HG02943 (cell line): ENCODE measurements around the gene SLC11A2.
A peak's percentile ranks its signal among the peaks of the same experiment; 100 is the strongest.

ENCODE experiments used
- ATAC-seq: cut with Tn5 transposase; IDR thresholded peaks from one replicate; pipeline ENCODE4 v1.9.1; 2021; ENCODE audit warnings: mild to moderate bottlenecking, low read depth, moderate library complexity; ENCODE audit not compliant: unreplicated experiment

Gene SLC11A2

DNA sequence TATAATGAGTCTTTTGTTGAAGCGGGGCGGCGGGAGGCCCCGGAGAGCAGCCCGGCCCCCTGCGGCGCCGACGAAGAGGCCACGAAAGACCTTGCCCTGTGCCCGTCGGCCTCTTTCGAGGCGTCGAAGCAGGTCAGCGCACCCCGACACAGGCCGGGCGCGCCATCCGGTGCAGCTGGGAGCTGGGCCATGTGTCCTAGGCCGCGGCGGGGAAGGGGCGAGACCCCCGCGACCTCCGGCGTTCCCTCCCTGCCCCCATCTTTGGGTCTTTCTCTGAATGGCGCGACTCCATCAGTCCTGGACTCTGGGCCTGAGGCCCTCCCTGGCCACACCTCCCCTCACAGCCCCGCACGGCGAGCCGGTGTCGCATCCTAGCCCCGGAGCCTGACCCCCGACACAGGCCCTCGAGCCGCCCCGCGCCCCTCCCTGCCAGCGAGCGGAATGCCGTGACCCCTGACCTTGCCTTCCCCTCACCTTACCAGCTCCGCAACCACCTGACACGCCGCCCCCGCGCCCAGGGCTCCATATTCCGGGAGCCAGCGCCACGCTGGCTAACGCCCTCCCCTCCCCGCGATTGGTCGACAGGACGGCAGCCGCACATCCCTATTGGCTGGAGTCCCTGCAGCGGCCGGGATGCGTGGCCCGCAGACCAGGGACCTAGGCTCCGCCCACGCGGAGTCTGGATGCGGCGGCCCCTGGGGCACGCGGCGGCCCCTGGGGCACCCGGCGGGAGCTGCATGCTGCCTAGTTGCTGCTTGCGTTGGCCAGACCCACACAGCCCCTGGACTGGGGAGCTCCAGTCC, at the start of gene SLC11A2:
Gene SLC11A2 (minus strand): TSS at position 549 of the 803 bp plus-strand sequence. CDS start 15,656 bp downstream, outside the sequence.
- ATAC-seq = peak; percentile 93

DNA sequence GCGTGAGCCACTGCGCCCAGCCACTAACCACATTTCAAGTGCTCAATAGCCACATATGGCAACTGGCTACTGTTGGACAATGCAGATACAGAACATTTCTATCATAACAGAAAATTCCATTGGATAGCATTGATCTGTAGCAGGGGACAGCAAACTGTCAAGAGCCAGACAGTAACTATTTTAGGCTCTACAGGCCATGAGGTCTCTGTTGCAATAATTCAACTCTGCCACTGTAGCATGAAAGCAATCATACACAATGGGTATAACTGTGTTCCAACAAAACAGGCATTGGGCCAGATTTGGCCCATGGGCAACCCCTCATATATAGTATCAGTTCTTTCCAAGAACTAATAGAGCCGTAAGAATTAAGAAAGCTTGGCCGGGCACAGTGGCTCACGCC, 49.2 kb upstream of the SLC11A2 start:
- no peak for ATAC-seq

DNA sequence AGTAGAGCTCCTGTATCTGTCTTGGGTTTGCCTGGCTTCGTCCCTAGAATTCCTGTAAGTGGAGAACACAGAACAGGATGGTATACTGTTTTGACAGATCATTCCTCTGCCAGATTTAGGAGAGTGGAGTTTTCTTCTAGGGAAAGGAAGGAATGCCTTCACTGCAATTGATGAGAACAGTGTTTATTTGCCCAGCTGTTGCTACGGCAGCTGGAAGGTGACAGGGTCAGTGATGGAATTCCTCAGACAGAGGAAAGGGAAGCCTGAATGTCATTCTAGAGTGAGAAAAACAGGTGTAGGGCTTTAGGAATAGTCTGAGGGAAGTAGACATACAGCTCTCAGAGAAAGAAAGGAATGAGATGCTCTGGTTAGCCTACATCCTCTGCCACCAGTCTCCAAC, 45.5 kb upstream of the SLC11A2 start:
- no peak for ATAC-seq

DNA sequence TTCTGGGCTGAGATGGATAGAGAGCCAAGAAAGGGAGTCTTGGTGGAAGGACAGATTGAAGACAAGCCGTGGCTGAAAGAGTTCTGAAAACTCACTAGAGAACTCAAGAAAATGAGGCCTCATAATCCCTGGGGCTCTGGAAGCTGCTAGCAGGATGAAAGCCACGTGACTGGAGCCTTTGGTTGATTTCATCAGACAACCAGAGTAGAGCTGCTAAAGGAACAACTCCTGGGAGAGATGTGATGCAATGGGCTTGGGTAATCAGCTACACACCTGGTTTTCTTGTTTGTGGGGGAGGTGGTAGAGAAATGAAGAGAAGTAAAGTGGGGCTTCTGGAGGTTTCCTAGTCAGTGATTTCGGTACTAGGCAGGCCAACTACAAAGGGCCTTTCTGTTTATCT, 43.8 kb upstream of the SLC11A2 start:
- no peak for ATAC-seq

DNA sequence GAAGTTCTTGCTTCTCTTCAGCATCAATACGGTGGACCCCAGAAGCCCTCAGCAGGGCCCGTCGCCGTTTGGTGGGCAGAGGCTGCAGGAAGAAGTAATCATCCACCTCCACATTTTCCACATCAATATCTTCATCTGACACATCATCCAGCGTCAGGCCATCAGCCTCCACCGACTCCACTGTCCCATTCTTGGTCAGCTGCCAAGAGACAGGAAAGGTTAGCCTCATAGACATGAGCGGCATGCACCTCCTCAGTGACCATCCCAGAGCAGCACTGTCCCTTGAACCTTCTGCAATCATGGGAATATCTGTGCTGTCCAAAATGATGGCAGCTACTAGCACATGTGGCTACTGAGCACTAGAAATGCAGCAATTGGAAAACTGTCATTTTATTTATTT, 41.6 kb upstream of the SLC11A2 start:
- ATAC-seq = no peak

DNA sequence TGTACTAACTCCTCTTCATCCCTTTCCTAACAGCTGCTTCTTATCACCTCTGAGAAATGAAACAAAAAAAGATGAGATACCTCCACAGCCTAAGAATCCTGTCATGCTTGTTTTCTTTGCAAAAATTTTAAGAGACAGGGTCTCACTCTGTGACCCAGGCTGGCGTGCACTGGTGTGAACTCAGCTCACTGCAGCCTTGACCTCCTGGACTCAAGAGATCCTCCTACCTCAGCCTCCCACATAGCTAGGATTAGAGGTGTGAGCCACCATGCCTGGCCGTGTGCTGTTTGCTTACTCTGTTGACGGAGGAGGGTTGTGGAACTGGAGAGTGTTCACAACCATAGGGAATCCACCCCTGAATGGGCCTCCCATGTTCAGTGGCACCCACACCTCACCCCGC, 41.0 kb upstream of the SLC11A2 start:
- ATAC-seq = no peak

DNA sequence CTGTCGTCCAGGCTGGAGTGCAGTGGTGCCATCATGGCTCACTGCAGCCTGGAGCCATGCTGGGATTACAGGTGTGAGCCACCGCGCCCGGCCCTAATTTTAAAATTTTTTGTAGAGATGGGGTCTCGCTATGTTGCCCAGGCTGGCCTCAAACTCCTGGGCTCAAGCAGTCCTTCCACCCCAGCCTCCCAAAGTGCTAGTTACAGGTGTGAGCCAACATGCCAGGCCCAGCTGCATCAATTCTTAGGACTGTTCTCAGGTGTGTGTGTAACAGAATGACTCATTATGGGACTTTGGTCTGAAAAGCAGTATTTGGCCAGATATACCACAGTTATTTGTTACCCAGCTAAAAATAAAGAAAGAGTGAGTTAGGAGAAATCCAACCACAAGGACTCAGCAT, 39.3 kb upstream of the SLC11A2 start:
- ATAC-seq = no peak

DNA sequence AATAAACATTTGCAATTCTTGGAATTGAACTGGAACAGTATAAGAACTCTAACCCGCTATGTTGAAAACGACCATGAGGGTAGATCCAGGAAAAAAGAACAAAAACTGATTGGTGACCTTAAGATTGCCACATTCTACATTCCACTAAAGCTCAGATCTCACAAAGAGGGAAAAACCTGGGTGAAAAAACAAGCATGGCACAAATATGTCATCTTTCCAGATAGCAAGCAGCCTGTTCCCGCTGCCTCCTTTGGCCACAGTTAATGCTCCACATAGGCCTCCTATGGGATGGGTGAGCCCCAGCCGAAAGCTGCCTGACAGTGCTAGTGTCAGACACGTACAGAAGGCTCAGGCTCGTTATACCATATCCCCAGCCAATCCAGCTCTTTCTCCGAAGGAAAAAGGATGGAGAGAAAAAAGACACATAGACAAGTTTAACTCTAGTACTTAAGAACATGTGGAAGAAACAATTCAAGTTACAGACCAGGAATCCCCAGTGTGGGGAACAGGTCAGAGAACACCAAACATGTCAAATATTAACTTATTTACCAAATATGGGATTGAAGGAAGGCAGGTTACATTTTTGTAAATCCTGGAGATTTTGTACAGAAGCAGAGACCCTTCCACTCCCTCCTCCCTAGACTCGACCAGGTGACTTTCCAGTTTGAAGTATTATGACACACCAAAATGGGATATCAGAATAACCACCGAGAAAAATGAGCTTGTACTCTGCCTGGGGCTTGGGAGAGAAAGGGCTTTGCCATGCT, 36.6 kb upstream of the SLC11A2 start:
- ATAC-seq = no peak

DNA sequence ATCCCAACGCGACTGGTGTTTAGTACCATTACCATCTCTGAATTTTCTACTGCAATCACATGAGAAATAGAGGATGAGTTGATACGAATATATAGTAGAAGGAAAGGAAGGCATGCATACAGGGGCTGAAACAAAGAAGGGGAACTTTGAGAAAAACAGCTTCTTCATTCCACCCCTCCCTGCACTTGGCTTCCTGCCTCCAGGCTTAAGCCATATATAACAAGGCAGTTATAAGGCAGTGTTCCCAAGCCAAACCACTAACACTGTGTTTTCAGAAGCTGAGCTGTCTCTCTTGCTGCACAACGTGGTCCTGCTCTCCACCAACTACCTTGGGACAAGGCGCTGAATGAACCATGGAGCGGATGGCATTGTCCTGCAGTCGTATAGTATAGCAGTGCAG, 32.9 kb upstream of the SLC11A2 start:
- no peak for ATAC-seq

DNA sequence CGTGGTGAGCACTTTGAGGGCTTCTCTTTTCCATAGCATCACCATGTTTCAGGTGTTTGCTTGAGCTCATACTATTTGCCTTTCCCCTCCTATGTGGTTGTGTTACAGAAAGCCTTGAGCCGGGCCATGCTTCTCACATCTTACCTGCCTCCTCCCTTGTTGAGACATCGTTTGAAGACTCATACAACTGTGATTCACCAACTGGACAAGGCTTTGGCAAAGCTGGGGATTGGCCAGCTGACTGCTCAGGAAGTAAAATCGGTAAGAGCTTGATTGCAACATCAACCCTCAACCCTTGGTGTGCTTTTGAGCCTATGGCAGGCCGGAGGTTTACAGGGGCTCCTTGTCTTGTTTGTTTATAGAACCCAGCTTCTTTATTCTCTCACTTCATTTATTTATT, 30.1 kb upstream of the SLC11A2 start:
- no peak for ATAC-seq

DNA sequence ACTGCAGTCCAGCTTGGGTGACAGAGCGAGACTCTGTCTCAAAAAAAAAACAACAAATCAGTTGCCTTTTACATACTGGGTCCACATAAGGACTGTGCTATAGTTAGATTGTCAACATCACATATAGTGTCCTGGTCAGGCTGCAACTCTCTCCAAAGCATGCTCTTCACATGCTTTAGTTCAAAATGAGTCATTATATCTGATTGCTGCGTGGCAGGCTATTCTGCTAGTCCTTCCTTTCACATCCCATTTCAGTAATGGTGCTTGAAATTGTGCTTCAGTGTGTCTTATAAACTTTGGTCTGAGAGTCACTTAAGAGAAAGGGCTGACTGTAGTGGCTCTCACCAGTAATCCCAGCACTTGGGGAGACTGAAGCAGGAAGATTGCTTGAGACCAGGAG, 28.9 kb upstream of the SLC11A2 start:
- no peak for ATAC-seq

DNA sequence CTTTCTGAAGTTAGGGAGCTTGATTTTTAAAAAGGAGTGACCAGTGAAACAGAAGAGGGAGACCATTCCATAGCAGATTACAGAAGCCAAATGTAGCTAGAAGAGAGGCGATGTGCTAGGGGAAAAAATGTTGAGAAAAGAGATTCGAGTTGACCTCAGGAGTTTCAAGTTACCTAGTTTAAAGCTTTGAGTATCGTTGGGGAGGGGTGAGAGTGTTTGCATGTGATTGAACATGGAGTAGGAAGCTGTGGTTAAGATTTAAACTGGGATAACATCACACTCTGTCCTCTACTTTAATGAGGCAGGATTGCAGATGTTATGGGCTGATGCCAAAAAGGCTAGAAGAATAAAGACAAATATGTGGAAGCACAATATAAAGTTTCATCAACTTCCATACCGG, 25.6 kb upstream of the SLC11A2 start:
- ATAC-seq = no peak

DNA sequence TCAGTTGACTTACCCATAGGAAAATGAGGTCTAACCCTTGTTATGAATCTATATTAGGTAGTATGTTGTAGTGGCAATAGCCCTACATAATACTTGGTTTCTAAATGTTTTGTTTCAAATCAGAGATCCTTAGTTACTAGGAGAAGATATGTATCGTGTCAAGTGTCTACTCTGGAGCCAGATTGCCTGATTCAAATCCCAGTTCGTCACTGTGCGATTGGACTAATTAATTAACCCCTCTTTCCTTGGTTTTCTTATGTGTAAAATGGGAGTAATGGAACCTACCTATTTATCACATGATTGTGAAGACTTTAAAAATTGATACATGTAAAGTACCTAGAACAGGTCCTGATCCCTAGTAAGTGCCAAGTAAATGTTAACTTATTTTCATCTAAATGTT, 23.3 kb upstream of the SLC11A2 start:
- ATAC-seq = no peak

DNA sequence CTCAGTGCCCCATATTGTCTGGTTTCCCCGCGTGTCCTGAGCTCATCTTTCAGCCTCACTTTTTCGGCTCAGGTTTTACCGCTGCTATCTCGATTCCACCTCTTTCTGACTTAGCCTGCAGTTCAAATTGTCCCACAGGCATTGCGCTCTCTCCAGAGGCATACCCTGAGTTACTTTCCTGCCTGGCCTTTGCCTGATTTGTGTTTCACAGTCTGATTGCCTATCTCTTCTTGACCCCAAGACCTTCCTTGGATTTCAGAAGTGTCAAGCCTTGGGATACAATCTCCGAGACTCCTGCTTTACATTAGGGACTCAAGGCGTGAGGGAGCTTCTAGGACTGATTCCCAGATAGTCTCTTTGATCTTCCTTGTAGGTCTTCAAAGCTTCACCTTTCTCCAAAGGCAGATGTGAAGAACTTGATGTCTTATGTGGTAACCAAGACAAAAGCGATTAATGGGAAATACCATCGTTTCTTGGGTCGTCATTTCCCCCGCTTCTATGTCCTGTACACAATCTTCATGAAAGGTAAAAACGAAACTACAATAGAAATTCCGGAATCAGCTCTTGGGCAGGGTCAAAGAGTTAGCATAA, 22.6 kb upstream of the SLC11A2 start:
- ATAC-seq = no peak

DNA sequence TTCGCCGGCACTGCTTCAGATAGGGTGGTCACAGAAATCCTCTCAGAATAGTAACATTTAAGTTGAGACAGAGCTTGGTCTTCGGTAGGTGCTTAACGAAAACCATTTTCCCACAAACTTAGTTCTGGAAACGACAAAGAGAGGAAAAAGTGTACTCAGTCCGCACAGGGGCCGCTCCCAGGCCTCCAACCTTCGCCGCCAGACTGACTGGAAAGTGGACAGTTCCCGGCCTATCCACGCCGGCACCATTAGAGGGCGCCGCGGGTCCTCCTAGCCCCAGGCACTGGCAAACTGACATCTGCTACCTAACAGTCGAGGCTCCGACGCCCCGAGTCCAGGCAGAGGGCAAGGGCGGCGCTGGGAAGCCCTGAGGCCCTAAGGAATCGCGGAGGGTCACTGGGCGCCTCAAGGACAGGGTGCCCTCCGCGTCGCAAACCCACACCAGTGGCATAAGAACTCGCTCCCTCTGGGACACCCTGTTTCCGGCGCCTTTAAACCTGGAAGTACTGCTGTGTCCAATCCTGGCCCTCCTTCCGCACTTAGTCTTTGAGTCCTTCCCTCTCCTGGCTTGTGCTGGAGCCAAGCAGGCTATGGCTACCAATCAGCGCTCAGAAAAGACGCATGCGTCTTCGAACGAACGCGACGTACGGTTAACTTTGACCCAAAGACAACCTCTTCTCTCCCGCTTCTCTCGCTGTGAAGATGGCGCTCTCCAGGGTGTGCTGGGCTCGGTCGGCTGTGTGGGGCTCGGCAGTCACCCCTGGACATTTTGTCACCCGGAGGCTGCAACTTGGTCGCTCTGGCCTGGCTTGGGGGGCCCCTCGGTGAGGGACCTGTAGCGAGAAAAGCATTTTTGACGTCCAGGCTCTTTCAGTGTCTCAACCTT, 21.7 kb upstream of the SLC11A2 start, which contains the start of gene LETMD1:
Gene LETMD1 (plus strand): TSS at position 673 of the 886 bp plus-strand sequence. CDS start 30 bp downstream, at position 703.
- peak; percentile 98 for ATAC-seq

DNA sequence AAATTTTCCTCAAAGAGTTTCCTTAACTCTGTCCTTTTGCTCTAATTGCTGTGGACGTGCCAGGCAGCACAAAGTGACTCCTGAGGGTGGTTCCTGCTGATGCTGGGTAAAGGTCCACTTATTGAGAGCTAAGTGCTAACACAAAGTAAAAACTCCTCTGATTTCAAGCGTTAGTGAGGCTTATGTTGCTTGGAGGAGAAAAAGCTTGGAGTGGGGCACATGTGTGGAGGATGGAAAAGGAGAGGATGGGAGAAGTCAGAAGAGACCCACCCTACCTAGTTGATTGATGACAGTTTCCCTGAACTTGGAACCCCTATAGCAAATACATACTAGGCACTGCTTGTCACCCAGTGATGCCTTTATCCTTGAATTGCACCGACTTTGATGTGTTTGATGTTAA, 10.1 kb upstream of the SLC11A2 start:
- no peak for ATAC-seq

DNA sequence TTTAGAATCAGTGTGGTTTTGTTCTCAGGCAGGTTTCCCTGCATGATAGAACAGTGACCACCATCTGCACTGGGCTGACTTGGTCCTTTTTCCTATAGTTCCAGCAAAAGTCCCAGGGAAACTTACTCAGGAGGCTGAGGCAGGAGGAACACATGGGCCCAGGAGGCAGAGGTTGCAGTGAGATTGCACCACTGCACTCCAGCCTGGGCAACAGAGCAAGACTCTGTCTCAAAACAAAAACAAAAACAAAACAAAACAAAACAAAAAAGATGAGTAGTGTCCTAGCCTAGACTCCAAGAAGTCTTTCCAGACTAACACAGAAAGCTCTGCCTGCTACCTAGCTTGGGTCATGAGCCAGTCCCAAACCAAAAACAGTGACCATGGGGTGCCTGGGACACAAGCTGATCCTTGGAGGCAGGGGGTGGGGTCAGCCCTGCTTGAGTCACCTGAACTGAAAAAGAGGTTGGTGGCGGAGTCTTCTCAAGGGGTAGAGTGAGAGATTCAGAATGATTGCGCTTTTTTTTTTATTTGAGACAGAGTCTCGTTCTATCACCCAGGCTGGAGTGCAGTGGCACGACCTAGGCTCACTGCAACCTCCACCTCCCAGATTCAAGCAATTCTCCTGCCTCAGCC, 7.4 kb upstream of the SLC11A2 start:
- ATAC-seq = no peak

DNA sequence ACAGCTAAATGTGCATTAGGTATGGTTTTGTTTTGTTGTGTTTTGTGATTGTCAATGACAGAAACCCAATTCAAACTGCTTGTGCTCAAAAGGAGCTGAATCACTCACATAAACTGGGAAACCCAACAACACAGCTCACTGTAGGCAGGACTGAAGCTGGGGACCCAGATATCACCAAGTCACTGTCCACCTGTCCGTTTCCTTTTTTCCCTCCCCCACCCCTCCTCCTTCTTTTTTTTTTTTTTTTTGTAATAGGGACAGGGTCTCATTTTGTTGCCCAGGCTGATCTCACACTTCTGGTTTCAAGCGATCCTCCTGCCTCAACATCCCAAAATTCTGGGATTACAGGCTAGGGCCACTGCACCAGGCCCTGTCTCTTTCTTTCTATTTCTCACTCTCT, 6.9 kb upstream of the SLC11A2 start:
- no peak for ATAC-seq

DNA sequence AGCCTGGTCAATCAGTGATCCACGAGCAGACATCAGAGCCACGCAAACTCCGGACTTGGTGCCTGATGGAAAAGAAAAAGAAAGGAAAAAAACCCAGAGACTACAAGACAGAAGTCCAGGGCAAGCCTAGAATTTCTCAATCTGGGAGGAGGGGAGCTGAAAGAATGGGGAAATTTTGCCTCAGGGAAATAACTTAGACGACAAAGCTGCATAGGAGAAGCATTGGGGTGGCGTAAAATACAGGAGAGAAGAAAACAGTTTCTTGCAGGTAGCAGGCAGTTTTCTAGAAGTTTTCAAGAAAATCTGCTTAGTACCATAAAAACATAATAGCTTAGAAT, 2.6 kb upstream of the SLC11A2 start:
- ATAC-seq = no peak

DNA sequence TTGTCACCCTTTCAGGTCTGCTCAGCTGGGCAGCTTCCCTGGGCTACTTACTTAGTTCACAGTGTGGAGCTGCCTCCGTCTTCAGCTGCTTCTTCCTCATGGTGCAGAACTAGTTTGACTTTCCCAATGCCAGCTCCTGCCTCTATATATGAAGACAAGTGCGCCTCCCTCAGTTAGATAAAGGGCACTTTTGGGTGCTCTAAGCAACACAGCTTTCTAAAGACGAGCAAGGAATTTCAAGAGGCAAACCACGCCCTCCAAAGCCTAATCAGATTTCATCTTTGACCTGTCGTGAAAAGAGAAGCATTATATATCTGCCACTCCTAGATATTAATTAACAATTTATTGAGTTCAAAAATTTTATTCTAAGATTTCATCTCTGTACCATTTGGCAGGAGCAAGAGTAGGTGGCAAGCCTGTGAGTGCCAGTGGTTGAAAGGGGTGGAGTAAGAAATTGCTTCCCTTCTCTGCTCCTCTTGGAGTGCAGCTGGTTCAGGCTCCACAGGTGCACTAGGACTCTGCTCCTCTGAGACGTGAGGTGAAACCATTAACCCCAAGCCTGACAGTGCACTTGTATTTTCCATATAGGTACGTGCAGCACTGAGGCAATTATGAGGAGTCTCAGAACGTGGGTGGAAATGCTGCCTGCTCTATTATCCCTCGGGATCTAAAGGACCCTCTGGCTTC, 2.1 kb upstream of the SLC11A2 start:
- ATAC-seq = no peak
